Upper lobe of right lung (tissue), 1 donor: ENCODE data around the gene PRKG1. TPM values are rescaled to one million over a fixed set of nuclear protein-coding genes. Genes with fewer than 3 reads are reported as not detected.

Source experiments
- ATAC-seq: fragments of 200-7000 bp; cut with Tn5 transposase; one replicate; pipeline ENCODE4 v1.9.1; 2020; ENCODE audit warnings: mild to moderate bottlenecking, moderate library complexity
- DNase-seq: peaks from one replicate; pipeline ENCODE4 v3.0.0-alpha.2; 2020
- H3K27ac ChIP-seq: fragments of 200-600 bp; one replicate; pipeline ENCODE4 v1.8.0; 2022
- H3K27me3 ChIP-seq: fragments of 200-600 bp; one replicate; pipeline ENCODE4 v1.8.0; 2022; ENCODE audit warnings: mild to moderate bottlenecking
- H3K36me3 ChIP-seq: fragments of 200-600 bp; one replicate; pipeline ENCODE4 v1.8.0; 2022
- H3K4me1 ChIP-seq: fragments of 200-600 bp; one replicate; pipeline ENCODE4 v1.8.0; 2022
- H3K4me3 ChIP-seq: fragments of 200-600 bp; one replicate; pipeline ENCODE4 v1.8.0; 2022; ENCODE audit warnings: mild to moderate bottlenecking
- H3K9me3 ChIP-seq: fragments of 200-600 bp; one replicate; pipeline ENCODE4 v1.8.0; 2022
- CTCF ChIP-seq: fragments of 200-600 bp; IDR thresholded peaks from one replicate; pipeline ENCODE4 v1.8.0; 2022; ENCODE audit warnings: antibody characterized with exemption
- intact Hi-C: fragments of 100-400 bp; cut with DNase I; formaldehyde crosslinking; loops from one replicate; pipeline ENCODE4 v1.11.0; 2022
- total RNA-seq: library from RNA; stranded (reverse); fragmentation: NEBNext Ultra II Directional; extraction: Animal tissue kit (Norgen Biotek cat#: 25700); gene quantifications from one replicate; pipeline ENCODE4 v1.2.1, GENCODE V29; 2021
- donor health status: DM: no; HTN: yes; CAD: no; lungs with severe emphysema.

PRKG1 gene
- total RNA-seq, 1 donor from 2014 or later, result 30.0 TPM

DNA sequence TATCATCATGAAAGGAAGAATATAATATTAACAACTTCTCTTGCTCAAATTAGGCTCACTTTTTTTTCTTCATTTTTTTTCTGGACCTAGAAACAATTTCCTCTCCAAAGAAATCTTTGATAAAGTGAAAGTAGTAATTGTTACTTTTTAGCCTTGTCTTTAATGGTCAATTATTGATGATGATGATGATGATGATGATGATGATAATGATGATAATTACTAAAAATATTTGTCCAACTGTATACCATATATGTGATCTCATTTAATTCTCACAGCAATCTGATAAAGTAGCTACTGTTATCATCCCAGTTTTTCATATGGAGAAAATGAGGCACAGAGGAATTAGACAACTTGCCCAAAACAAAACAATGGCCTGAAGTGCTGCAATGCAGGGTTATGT, 12.8 kb downstream of the PRKG1 start:
- H3K27ac ChIP-seq, result no peak overlapping the region
- no peaks in the 10 kb centered on the region for H3K4me1 ChIP-seq
- no peak for ATAC-seq
- H3K9me3 ChIP-seq, result no peaks in the 10 kb centered on the region
- intact Hi-C loops, result no loop called here
- DNase-seq, result no peak
- H3K4me3 ChIP-seq, result no peak overlapping the region
- TF ChIP-seq CTCF, result no peak
- no peaks in the 10 kb centered on the region for H3K36me3 ChIP-seq
- no peaks in the 10 kb centered on the region for H3K27me3 ChIP-seq

DNA sequence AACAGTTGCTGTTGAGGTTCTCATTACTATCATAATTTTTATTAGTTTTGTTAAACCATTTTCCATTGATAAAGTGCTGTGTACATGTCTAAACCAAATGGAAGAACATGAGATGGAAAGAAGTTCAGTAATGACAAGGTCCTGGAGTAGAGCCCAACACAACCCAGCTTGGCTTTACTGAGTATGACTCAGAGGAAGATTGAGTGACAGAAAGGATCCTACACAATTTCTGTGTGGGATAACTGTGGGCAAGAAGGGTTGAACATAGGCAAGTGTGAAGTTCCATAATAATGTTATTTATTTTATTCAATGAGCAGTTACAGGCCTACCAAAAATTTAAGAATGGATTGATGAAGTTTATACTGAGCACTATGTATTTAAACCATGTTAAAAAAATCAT, 15.9 kb downstream of the PRKG1 start:
- H3K4me1 ChIP-seq, result no peaks in the 10 kb centered on the region
- H3K9me3 ChIP-seq, result no peaks in the 10 kb centered on the region
- H3K27me3 ChIP-seq, result no peaks in the 10 kb centered on the region

DNA sequence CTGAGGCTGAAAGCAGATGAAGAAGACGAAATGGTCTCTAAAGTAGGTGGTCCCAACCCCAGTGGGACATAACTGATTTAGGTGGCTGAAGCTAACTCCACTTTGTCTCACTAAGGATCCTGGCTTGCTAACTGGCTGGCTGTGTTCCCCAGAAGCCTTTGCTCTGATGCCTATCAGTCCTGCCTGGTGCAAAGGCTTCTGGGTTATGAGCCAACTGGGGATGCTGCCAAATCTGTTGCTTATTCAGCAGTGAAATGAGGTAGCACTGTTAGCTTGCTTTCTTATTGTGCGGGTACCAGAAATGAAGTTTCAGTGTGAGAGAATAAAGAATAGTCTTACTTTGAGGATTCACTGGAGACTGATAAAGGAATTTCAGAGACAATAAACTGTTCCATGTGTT, 18.1 kb downstream of the PRKG1 start:
- no peak for DNase-seq
- Histone ChIP-seq H3K4me1 (no peaks in the 10 kb centered on the region), H3K36me3 (no peaks in the 10 kb centered on the region), H3K27me3 (no peaks in the 10 kb centered on the region), H3K27ac (no peak overlapping the region), H3K4me3 (no peak overlapping the region), H3K9me3 (no peaks in the 10 kb centered on the region)
- TF ChIP-seq CTCF, result no peak
- peak; percentile 35 for ATAC-seq
- intact Hi-C loops, result no loop called here

More for the DNA sequence above, 15.9 kb downstream of the PRKG1 start:
- DNase-seq (no peak), ATAC-seq (no peak)
- no peak overlapping the region for H3K4me3 ChIP-seq
- no peaks in the 10 kb centered on the region for H3K36me3 ChIP-seq
- no peak overlapping the region for H3K27ac ChIP-seq
- no peak for TF ChIP-seq CTCF
- intact Hi-C loops, result no loop called here

DNA sequence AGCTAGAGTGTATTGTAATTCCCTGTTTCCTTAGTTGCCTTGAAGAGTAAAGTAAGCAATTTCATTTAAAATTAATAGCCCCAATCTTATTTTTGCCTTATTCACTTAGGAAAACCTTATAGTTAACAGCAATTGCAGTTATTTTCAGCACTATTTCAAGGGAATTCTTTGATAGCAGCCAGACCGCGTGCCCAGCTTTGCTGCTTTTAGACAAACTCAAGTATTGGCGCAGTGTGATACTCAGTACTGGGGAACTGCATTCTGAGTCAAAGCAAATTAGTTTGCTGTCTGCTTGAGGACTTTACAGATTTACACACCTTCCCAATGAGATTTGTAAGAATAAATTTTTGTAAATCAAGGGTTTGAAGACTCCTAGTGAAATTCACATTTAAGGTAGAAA, 21.2 kb downstream of the PRKG1 start:
- no peak for TF ChIP-seq CTCF
- no peaks in the 10 kb centered on the region for H3K36me3 ChIP-seq
- H3K9me3 ChIP-seq, result no peaks in the 10 kb centered on the region
- ATAC-seq (no peak), DNase-seq (no peak)
- no peak overlapping the region for H3K27ac ChIP-seq
- no peaks in the 10 kb centered on the region for H3K4me1 ChIP-seq
- no peaks in the 10 kb centered on the region for H3K27me3 ChIP-seq
- no peak overlapping the region for H3K4me3 ChIP-seq
- intact Hi-C loops, result no loop called here

DNA sequence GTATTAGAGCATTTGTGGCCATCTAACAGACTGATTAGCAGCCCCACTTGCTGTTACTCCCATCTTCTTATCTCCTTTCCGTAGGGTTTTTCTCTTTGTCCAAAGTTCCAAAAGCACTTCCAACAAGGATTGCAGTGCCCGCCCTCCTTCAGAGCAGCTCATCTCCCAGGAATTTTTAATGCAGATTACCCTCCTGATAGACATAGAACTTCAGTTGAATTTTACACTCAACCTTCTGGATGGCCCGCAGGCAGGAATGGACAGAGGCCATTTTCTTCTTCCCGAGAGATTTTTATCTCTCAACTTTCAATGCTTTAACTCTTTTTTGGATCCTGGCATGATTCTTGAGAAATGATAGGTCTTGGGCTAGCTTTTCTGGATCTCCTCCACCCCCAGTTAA, 23.3 kb downstream of the PRKG1 start:
- H3K9me3 ChIP-seq, result no peaks in the 10 kb centered on the region
- no peaks in the 10 kb centered on the region for H3K36me3 ChIP-seq
- intact Hi-C loops, result no loop called here
- no peak overlapping the region for H3K27ac ChIP-seq
- H3K4me3 ChIP-seq, result no peak overlapping the region
- ATAC-seq (no peak), DNase-seq (no peak)
- H3K27me3 ChIP-seq, result no peaks in the 10 kb centered on the region
- no peaks in the 10 kb centered on the region for H3K4me1 ChIP-seq
- no peak for TF ChIP-seq CTCF

DNA sequence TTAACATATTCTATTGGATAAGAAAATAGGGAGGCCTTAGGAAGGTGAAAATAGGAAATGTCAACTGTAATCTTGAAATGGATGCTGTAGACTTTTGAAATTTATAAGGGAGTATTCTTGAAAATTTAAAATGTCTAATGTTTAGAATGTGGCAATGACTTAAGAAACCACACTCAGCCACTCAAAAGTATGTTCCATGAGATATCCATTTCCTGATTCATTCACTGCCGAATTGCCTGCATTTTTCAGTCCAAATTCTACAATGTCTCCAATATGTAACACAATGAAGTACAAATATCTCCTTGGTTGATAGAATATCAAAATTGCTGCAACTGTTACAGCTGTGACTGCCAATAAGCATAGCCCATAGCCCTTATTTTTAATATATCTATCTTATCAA, 25.9 kb downstream of the PRKG1 start:
- Histone ChIP-seq H3K4me1 (no peaks in the 10 kb centered on the region), H3K4me3 (no peak overlapping the region), H3K27me3 (no peaks in the 10 kb centered on the region), H3K36me3 (no peaks in the 10 kb centered on the region), H3K27ac (no peak overlapping the region), H3K9me3 (no peaks in the 10 kb centered on the region)
- DNase-seq (no peak), ATAC-seq (no peak)
- intact Hi-C loops, result no loop called here
- TF ChIP-seq CTCF, result no peak
